ENCODE measurements around the gene SPDL1. TPM values are rescaled to one million over a fixed set of nuclear protein-coding genes. Genes with fewer than 3 reads are reported as not detected.
"Not testable (repeated sequence)": the region's sequence is repeated elsewhere in the genome, so short reads cannot be mapped to it uniquely, and the experiment has no call there.

Gene SPDL1
- total RNA-seq, 1 donor from 2014 or later, result 3.5 TPM

- intact Hi-C loops (cut with micrococcal nuclease); DNase-seq; ATAC-seq: not testable (repeated sequence)
Measured at GRCh38 chr5:169624307-169624706, 40.7 kb downstream of the SPDL1 start.

GRCh38 chr5:169626779-169627178 lies 43.2 kb downstream of the SPDL1 start:
- intact Hi-C loops (cut with micrococcal nuclease), result no loop called here
- ATAC-seq (no peak), DNase-seq (no peak)

DNA sequence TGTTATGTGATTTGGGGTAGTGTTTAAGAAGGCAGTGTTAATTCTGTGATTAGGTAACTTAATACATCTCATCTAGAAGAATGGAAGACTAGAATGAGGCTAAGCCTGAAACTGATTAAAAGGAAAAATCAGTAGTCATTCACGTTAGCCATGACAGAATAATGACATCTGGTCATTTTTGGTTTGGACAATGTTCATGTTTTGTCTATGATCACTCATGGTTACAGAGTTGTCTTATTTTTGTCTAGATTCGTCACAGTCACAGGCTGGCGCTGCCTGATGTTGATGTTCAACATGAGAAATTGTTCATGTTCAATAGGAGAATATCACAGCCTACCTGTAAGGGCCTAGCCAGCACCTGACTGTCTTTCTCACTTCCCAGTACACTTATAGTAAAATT lies 44.0 kb downstream of the SPDL1 start:
- DNase-seq (no peak), ATAC-seq (no peak)
- intact Hi-C loops (cut with micrococcal nuclease), result no loop called here

DNA sequence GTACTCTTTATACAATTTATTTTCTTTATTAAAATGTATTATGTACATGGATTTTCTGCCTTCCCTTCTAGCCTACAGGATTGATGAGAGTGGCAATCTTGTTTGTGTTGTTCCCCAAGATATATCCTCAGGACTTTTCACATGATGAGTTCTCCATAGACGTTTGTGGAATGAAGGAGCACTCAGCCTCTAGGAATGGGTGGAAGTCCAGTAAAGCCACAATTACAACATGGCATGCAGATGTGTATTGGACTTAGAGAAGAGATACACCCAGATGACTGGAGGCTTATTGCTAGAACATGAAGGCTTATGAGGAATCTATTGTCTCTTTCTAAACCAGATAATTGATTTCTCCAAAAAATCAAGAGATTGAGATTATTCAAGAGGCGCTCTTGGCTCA lies 45.3 kb downstream of the SPDL1 start:
- no peak for DNase-seq
- intact Hi-C loops (cut with micrococcal nuclease), result no loop called here
- ATAC-seq, result no peak

- DNase-seq (no peak), ATAC-seq (peak; percentile 19)
- intact Hi-C loops (cut with micrococcal nuclease), result no loop called here
Measured at GRCh38 chr5:169629847-169630548, 46.4 kb downstream of the SPDL1 start.

DNA sequence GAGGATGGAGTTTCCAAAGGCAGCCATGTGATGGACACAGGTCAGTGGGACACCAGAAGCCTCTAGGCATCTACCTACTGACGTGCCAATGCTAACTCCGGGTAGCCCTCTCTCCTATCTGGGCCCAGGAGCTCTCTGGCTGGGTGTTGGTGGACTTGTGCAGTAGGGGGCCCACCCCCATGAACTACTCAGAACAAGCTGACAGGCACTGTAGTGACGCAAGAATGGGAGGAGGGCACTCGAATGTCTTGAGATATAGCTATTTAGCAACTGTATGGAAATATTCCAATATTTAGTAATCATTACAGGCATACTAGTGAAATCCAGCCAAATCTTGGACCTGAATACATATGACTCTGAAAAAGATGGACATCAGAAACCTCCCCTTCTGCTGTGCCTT lies 47.8 kb downstream of the SPDL1 start:
- DNase-seq, result no peak
- intact Hi-C loops (cut with micrococcal nuclease), result no loop called here
- ATAC-seq, result no peak

- intact Hi-C loops (cut with micrococcal nuclease), result no loop called here
- DNase-seq (no peak), ATAC-seq (no peak)
Measured at GRCh38 chr5:169632946-169633345, 49.4 kb downstream of the SPDL1 start.

DNA sequence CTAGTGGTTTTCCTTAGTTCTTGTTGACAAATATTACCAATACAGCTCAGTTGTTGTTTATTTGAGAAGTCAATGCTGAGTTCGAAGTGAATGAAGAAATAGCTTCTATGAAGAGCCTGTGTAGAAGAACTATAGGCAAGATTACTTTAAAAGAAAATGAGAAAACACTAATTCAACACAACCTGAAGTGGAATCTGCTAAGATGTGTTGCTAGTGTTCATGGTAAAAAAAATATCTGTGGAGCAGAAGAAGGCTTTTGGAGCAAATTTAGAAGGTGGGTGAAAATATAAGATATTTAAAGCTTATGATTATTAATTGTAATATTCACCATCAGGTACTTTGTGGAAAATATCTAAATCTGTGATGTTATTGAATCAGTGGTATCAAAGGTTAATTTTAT lies 51.0 kb downstream of the SPDL1 start:
- intact Hi-C loops (cut with micrococcal nuclease), result no loop called here
- DNase-seq (no peak), ATAC-seq (no peak)

- DNase-seq (no peak), ATAC-seq (no peak)
- intact Hi-C loops (cut with micrococcal nuclease), result no loop called here
Measured at GRCh38 chr5:169635936-169636335, 52.4 kb downstream of the SPDL1 start.

DNA sequence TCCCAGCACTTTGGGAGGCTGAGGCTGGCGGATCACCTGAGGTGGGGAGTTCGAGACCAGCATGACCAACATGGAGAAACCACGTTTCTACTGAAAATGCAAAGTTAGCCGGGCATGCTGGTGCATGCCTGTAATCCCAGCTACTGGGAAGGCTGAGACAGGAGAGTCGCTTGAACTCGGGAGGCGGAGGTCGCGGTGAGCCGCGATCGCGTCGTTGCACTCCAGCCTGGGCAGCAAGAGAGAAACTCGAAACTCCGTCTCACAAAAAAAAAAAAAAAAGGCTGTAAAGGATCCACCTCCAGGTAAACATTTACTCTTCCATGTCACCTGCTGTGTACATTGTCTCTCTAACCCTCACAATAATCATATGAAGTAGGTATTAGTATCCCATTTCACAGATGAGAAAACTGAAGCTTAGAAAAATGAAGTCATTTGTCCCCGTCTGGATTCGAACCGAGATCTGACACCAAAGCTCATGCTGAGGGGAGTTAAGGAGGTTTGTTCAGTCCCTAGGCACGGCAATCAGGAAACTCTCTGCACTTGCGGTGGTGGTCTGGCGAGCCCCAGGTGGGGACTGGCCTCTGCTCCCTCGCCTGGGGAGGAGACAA lies 53.0 kb downstream of the SPDL1 start:
- ATAC-seq (no peak), DNase-seq (no peak)
- intact Hi-C loops (cut with micrococcal nuclease), result no loop called here

GRCh38 chr5:169637085-169637548 lies 53.5 kb downstream of the SPDL1 start, which contains the start of gene DOCK2:
TSS of gene DOCK2 (plus strand) at chr5:169637275. CDS start at chr5:169637327, 52 bp downstream.
- intact Hi-C loops (cut with micrococcal nuclease), result no loop called here
- ATAC-seq (peak; percentile 89), DNase-seq (peak; percentile 74)

GRCh38 chr5:169637549-169638121 lies 54.1 kb downstream of the SPDL1 start:
- peak; percentile 35 for DNase-seq
- peak; percentile 57 for ATAC-seq
- intact Hi-C loops (cut with micrococcal nuclease), result no loop called here

DNA sequence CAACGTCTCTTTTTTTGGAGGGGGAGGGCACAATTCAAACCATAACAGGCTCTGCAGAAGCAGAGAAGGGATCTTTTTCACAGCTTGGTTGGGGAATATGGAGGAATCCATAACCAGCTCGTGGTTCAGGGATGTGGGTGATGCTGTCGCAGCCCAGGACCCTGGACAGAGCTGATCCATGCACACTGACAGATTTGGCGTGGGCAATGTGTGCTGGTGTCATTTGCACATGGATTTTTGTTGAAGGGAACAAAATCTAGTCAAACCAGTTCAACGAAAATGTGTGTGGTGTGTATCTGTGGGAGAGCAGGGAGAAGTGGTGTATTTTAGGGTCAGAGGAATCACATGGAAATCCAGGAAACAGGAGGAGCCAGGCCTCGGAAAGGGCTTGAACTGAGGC lies 57.7 kb downstream of the SPDL1 start:
- intact Hi-C loops (cut with micrococcal nuclease), result no loop called here
- no peak for ATAC-seq

DNA sequence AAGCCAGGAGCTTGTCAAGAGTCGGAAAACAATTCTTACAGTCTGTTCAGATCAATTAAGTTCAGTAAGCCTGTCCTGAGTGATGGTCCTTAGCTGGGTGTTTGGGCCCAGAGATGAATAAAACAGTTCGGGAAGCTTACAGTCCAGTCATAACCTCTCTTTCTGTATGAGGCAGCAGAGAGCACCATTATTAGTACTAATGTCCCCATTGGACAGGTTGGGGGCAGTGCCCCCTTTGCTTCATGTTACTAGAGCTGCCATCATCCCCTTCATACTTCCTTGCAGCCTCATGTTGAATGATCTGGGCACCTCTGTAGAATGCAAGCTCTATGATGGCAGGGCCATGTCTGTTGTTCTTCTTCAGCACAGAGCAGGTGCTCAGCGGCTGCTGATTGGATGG lies 63.3 kb downstream of the SPDL1 start:
- intact Hi-C loops (cut with micrococcal nuclease), result no loop called here
- DNase-seq, result no peak
- ATAC-seq, result no peak

More for the DNA sequence above, 57.7 kb downstream of the SPDL1 start:
- DNase-seq, result no peak

DNA sequence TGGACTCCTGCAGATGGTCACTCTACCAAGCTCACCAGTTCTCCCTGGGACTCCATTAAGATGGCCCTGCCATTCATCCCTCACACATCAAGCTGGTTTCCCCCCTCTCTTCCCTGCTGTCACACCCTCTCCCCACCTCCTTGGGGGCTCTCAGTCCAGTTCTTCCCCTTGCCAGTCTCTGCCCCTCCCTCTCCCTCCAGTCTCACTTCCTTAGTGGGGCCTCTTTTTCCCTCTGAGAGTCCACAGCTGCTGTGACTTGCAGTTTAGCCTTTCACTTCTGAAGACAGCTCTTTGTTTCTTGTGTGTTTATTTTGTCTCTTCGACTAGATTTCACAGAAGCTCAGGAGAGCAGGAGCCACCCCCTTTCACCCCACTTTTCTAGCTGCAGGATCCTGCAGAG lies 64.0 kb downstream of the SPDL1 start:
- DNase-seq (no peak), ATAC-seq (no peak)
- intact Hi-C loops (cut with micrococcal nuclease), result no loop called here

- intact Hi-C loops (cut with micrococcal nuclease), result no loop called here
- ATAC-seq, result peak; percentile 65
- DNase-seq, result peak; percentile 64
Measured at GRCh38 chr5:169648725-169649310, 65.2 kb downstream of the SPDL1 start.

DNA sequence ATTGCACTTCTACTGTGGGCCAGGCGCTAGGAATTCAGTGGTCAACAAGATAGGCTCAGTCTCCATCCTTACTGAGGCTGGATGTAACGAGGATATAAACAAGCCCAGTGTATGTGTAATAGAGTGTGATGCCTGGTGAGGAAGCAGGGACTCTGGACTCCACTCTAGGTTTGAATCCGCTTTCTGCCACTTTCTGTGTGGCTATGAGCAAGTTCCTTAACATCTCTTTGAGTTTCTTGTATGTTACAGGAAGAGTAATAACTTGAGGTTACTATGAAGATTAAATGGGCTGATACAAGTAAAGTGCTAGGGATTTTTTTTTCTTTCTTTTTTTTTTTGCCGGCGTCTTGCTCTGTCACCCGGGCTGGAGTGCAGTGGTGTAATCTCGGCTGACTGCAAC lies 65.9 kb downstream of the SPDL1 start:
- intact Hi-C loops (cut with micrococcal nuclease), result no loop called here
- ATAC-seq (no peak), DNase-seq (no peak)

GRCh38 chr5:169650701-169651331 lies 67.2 kb downstream of the SPDL1 start:
- DNase-seq, result no peak
- no peak for ATAC-seq
- intact Hi-C loops (cut with micrococcal nuclease), result no loop called here

DNA sequence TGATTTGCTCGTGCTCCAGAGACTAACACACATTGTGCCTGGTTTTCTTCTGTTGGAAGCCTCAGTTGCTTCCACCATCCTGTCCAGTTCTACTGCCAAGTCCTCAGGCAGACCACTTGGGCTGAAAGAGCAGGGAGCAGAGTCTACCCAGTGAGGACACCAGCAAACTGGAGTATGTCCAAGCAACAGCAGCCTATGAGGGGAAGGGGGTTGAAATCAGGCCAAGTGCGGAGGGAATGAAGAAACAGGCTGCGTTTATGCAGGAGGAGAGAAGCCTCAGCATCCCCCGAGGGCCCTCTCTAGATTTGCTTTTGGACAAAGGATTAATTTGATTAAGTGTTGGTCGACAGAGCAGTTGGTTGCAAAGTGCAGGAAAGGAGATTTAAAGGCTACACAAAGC lies 68.0 kb downstream of the SPDL1 start:
- peak; percentile 11 for ATAC-seq
- DNase-seq, result no peak
- intact Hi-C loops (cut with micrococcal nuclease), result no loop called here

DNA sequence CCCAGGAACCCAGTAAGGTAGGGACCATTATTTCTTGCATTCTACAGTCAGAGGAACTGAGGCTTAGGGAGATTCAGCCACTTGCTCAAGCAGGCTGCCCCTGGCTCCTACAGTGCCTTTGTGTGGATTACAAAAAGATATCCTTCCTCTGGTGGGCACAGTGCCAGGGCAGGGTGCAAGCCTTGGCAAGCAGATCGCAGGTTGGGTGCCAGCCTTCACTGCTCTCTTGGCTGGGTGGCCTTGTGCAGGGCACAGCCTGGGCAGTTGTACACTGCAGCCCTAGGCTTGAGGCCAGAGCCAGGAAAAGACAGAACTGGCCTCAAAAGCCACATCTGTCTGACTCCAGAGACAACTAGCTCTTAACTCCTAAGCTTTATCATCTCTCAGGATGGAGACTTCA lies 68.5 kb downstream of the SPDL1 start:
- ATAC-seq (peak; percentile 86), DNase-seq (peak; percentile 79)
- intact Hi-C loops (cut with micrococcal nuclease), result no loop called here
